Small intestine (tissue), 7 donors: ENCODE data around the gene RRBP1. TPM values are rescaled to one million over a fixed set of nuclear protein-coding genes. Genes with fewer than 3 reads are reported as not detected.

Experiments used
- DNase-seq, 2 donors: peaks; one replicate each; pipeline versions ENCODE4 v3.0.0 to v3.0.0-alpha.2; 2013
- FAIRE-seq: peaks from 2 replicates; lab custom pipeline; 2012; peaks lifted over from hg19 to GRCh38; lab: Jason Lieb, UNC
- H3K27ac ChIP-seq, 3 donors: one replicate each; pipeline ENCODE4 v1.5.1; 2013; ENCODE audit warnings: low read length in 2 of 3, mild to moderate bottlenecking in 2 of 3, control low read depth in 1 of 3, inconsistent platforms in 1 of 3, low read depth in 1 of 3, moderate library complexity in 1 of 3
- H3K27me3 ChIP-seq, 3 donors: one replicate each; pipeline ENCODE4 v1.6.1; 2013; ENCODE audit warnings: low read length in 3 of 3, inconsistent platforms in 1 of 3; ENCODE audit not compliant: control insufficient read depth in 3 of 3, insufficient read depth in 3 of 3
- H3K36me3 ChIP-seq, 3 donors: one replicate each; pipeline ENCODE4 v1.6.1; 2013; ENCODE audit warnings: low read length in 3 of 3, inconsistent platforms in 1 of 3, low read depth in 1 of 3, mild to moderate bottlenecking in 1 of 3, moderate library complexity in 1 of 3; ENCODE audit not compliant: control insufficient read depth in 3 of 3, insufficient read depth in 2 of 3
- H3K4me1 ChIP-seq, 3 donors: one replicate each; pipeline ENCODE4 v1.6.1; 2013; ENCODE audit warnings: low read length in 2 of 3, inconsistent platforms in 1 of 3, low read depth in 1 of 3, mild to moderate bottlenecking in 1 of 3, moderate library complexity in 1 of 3; ENCODE audit not compliant: control insufficient read depth in 3 of 3, insufficient read depth in 2 of 3
- H3K4me3 ChIP-seq, 3 donors: one replicate each; pipeline ENCODE4 v1.5.1; 2013; ENCODE audit warnings: low read length in 3 of 3, control low read depth in 1 of 3, inconsistent platforms in 1 of 3, low read depth in 1 of 3, mild to moderate bottlenecking in 1 of 3, moderate library complexity in 1 of 3
- H3K9me3 ChIP-seq, 2 donors: one replicate each; pipeline ENCODE4 v1.6.1; 2013; ENCODE audit warnings: low read depth in 1 of 2, low read length in 1 of 2; ENCODE audit not compliant: control insufficient read depth in 2 of 2, insufficient read depth in 1 of 2
- WGBS, 3 donors: extraction: QIAGEN DNeasy Blood & Tissue Kit; methylation state at CpG; one replicate each; pipeline ENCODE4 v1.1.7; 2013; 5-methylcytosine and 5-hydroxymethylcytosine counted together
- polyA plus RNA-seq, 4 donors: library from polyadenylated mRNA; stranded (reverse) in 3 of 4; unstranded in 1 of 4; fragments of 200-250 nt in 3 of 4; fragments of 120-200 nt in 1 of 4; gene quantifications; one replicate each; pipeline versions ENCODE4 v1.2.1 to v1.2.3, GENCODE V29; 2013
- donor health status: healthy with polysubstance abuse.
- donor health status: control.
- donor health status: control.
- donor health status: Bipolar disorder and iron deficiency.
- donor health status: healthy.

RRBP1 gene
- polyA plus RNA-seq, 4 donors: 45.2 to 232 (median 112) TPM

- no peaks in the 10 kb centered on the region for H3K9me3 ChIP-seq
- 88 to 91% (median 90%) methylated on average over 23 to 24 of the region's 24 CpGs for WGBS, 3 donors
- DNase-seq: no peak
- no peaks in the 10 kb centered on the region for H3K27me3 ChIP-seq
- no peak overlapping the region for H3K27ac ChIP-seq
- H3K4me3 ChIP-seq: no peak overlapping the region
- peaks cover 29 to 100% (median 45%) of the 10 kb centered on the region in 3 donors for H3K36me3 ChIP-seq
- no peak for FAIRE-seq
- no peaks in the 10 kb centered on the region for H3K4me1 ChIP-seq
These were observed 60.6 kb downstream of the RRBP1 start for GRCh38 chr20:17621229-17621968.

- peaks cover 29 to 100% (median 43%) of the 10 kb centered on the region in 3 donors for H3K36me3 ChIP-seq
- H3K27me3 ChIP-seq: no peaks in the 10 kb centered on the region
- DNase-seq (no peak), FAIRE-seq (no peak)
- no peaks in the 10 kb centered on the region for H3K9me3 ChIP-seq
- H3K4me1 ChIP-seq: peaks cover 0 to 1% (median 0%) of the 10 kb centered on the region in 3 donors
- H3K4me3 ChIP-seq: no peak overlapping the region
- 88 to 91% (median 88%) methylated on average over 33 of the region's 33 CpGs for WGBS, 3 donors
- H3K27ac ChIP-seq: no peak overlapping the region
These were observed 61.4 kb downstream of the RRBP1 start for GRCh38 chr20:17620371-17621228.

GRCh38 chr20:17619351-17620093 lies 62.5 kb downstream of the RRBP1 start:
- DNase-seq (no peak), FAIRE-seq (no peak)

GRCh38 chr20:17618673-17619013 lies 63.4 kb downstream of the RRBP1 start:
- Histone ChIP-seq H3K27ac (no peak overlapping the region), H3K4me1 (peaks cover 0 to 20% (median 0%) of the 10 kb centered on the region in 3 donors), H3K27me3 (no peaks in the 10 kb centered on the region), H3K36me3 (peaks cover 31 to 100% (median 36%) of the 10 kb centered on the region in 3 donors), H3K9me3 (no peaks in the 10 kb centered on the region), H3K4me3 (no peak overlapping the region)
- FAIRE-seq (no peak), DNase-seq (no peak)
- 94 to 100% (median 95%) methylated on average over 10 of the region's 10 CpGs for WGBS, 3 donors

More at GRCh38 chr20:17619351-17620093, 62.5 kb downstream of the RRBP1 start:
- no peaks in the 10 kb centered on the region for H3K27me3 ChIP-seq
- H3K9me3 ChIP-seq: no peaks in the 10 kb centered on the region
- no peak overlapping the region for H3K27ac ChIP-seq
- peaks cover 31 to 100% (median 40%) of the 10 kb centered on the region in 3 donors for H3K36me3 ChIP-seq
- H3K4me3 ChIP-seq: no peak overlapping the region
- peaks cover 0 to 12% (median 0%) of the 10 kb centered on the region in 3 donors for H3K4me1 ChIP-seq
- 84 to 87% (median 87%) methylated on average over 29 of the region's 29 CpGs for WGBS, 3 donors

- H3K4me1 ChIP-seq: peaks cover 0 to 26% (median 0%) of the 10 kb centered on the region in 3 donors
- H3K36me3 ChIP-seq: peaks cover 28 to 100% (median 36%) of the 10 kb centered on the region in 3 donors
- DNase-seq (no peak), FAIRE-seq (no peak)
- no peak overlapping the region for H3K27ac ChIP-seq
- no peaks in the 10 kb centered on the region for H3K27me3 ChIP-seq
- WGBS, 3 donors: 84 to 92% (median 89%) methylated on average over 20 of the region's 20 CpGs
- no peaks in the 10 kb centered on the region for H3K9me3 ChIP-seq
- H3K4me3 ChIP-seq: no peak overlapping the region
These were observed 64.0 kb downstream of the RRBP1 start for GRCh38 chr20:17617868-17618672.

GRCh38 chr20:17617212-17617867 lies 64.7 kb downstream of the RRBP1 start:
- Histone ChIP-seq H3K36me3 (peaks cover 25 to 100% (median 30%) of the 10 kb centered on the region in 3 donors), H3K27me3 (no peaks in the 10 kb centered on the region), H3K27ac (no peak overlapping the region), H3K4me3 (no peak overlapping the region), H3K4me1 (peaks cover 0 to 33% (median 0%) of the 10 kb centered on the region in 3 donors), H3K9me3 (no peaks in the 10 kb centered on the region)
- FAIRE-seq: no peak
- DNase-seq: peak; percentile 26 to 36
- WGBS, 3 donors: 70 to 81% (median 77%) methylated on average over 15 of the region's 15 CpGs

- DNase-seq (no peak), FAIRE-seq (no peak)
- H3K36me3 ChIP-seq: peaks cover 21 to 100% (median 24%) of the 10 kb centered on the region in 3 donors
- H3K27me3 ChIP-seq: no peaks in the 10 kb centered on the region
- H3K4me1 ChIP-seq: peaks cover 0 to 40% (median 0%) of the 10 kb centered on the region in 3 donors
- H3K4me3 ChIP-seq: no peak overlapping the region
- H3K27ac ChIP-seq: no peak overlapping the region
- no peaks in the 10 kb centered on the region for H3K9me3 ChIP-seq
- 78 to 89% (median 87%) methylated on average over 22 of the region's 22 CpGs for WGBS, 3 donors
These were observed 65.4 kb downstream of the RRBP1 start for GRCh38 chr20:17616480-17617211.
